Measurements from ENCODE around the gene TMC5. TPM values are rescaled to one million over a fixed set of nuclear protein-coding genes. Genes with fewer than 3 reads are reported as not detected.
A peak's percentile ranks its signal among the peaks of the same experiment; 100 is the strongest.

TMC5 gene
- total RNA-seq, 2 experiments from 2014 or later: not detected

DNA sequence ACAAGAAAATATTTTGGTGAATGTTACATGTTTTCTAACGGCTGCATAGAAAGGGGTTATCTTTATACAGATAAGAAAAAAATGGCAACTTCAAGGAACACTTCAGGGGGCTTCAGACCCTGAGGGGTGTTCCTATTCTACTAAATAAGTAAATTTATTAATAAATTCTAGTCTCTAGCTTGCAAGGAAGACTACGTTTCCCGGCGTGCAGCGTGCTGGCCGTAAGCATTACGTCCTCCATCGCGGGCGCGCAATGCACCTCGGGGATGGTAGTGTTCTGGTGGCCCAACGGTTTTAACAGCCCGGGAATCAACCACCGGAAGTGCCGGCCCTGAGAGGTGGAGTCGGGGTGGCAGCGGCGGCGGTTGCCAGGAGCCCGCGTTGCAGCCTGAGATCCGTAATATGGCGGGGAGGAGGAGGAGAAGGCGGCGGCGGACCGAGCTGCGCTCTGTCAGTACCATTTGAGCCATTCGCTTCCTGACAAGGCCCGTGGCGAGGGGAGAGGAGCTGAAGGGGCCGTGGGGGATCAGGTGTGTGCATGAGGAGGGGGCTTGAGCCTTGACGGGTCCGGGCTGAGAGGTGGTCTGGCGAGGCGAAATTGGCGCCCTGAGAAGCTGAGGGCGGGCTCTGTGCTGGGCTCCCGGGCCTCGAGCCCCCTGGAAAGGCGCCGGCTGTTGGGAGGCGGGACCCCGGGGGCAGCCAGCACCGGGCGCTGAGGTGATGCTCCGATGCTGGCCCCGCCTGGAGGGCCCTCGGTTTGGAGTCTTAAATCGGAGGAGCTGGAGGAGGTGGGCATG lies 106.1 kb downstream of the TMC5 start, which contains the start of gene CCP110:
Gene CCP110 (plus strand): TSS at position 384 of the 797 bp plus-strand sequence. CDS start 3,940 bp downstream, outside the sequence.
- DNase-seq (peak; percentile 88 to 97 (median 94)), ATAC-seq (ENCODE audit: poor library complexity) (peak; percentile 83)
- ChIA-PET POLR2A (interaction anchor here (1.0 to 2.4 kb wide), 6 partner anchors 14 to 456 kb away, joined by 3 to 65 read pairs (median 4); partner anchors contain the start of genes COQ7 and VPS35L), CTCF (interaction anchor here (0.9 to 4.1 kb wide), 6 partner anchors 12 to 734 kb away, joined by 3 to 40 read pairs (median 4); partner anchors contain the start of genes RPS15A and VPS35L)
- TF ChIP-seq, protein P1, sequence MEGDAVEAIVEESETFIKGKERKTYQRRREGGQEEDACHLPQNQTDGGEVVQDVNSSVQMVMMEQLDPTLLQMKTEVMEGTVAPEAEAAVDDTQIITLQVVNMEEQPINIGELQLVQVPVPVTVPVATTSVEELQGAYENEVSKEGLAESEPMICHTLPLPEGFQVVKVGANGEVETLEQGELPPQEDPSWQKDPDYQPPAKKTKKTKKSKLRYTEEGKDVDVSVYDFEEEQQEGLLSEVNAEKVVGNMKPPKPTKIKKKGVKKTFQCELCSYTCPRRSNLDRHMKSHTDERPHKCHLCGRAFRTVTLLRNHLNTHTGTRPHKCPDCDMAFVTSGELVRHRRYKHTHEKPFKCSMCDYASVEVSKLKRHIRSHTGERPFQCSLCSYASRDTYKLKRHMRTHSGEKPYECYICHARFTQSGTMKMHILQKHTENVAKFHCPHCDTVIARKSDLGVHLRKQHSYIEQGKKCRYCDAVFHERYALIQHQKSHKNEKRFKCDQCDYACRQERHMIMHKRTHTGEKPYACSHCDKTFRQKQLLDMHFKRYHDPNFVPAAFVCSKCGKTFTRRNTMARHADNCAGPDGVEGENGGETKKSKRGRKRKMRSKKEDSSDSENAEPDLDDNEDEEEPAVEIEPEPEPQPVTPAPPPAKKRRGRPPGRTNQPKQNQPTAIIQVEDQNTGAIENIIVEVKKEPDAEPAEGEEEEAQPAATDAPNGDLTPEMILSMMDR (IDR thresholded peaks at IDR 0.05): no peak
- peaks cover 49% of the 10 kb centered on the region for H3K4me1 ChIP-seq (ENCODE audit: insufficient read depth, low read length)
- intact Hi-C loops (cut with DNase I, micrococcal nuclease): loop anchor here (1.0 to 10.0 kb wide), 10 partner anchors 31 to 1381 kb away; partner anchors contain the start of genes COQ7 (in 2 of the 2), ARL6IP1 (in 1 of the 2), DCUN1D3 (in 1 of the 2) and GPRC5B (in 1 of the 2)
- peaks cover 10% of the 10 kb centered on the region for H3K36me3 ChIP-seq (ENCODE audit: insufficient read depth, low read length)
- peak within 1 kb of the TSS; percentile 89 for H3K4me3 ChIP-seq (ENCODE audit: low read length)
- H3K27ac Mint-ChIP-seq: peak within 1 kb of the TSS; percentile 85
- peaks cover 53% of the 10 kb centered on the region for H3K4me1 Mint-ChIP-seq (ENCODE audit: low read depth)
- H3K9me3 ChIP-seq (ENCODE audit: control insufficient read depth in 1 of 2, insufficient read depth in 1 of 2, low read length in 2 of 2): no peaks in the 10 kb centered on the region
- no peaks in the 10 kb centered on the region for H3K27me3 Mint-ChIP-seq
- no peaks in the 10 kb centered on the region for H3K27me3 ChIP-seq (ENCODE audit: control insufficient read depth in 1 of 2, insufficient read depth in 2 of 2, low read length in 2 of 2)
- peaks cover 28% of the 10 kb centered on the region for H3K36me3 Mint-ChIP-seq (ENCODE audit: low read depth)
- no peaks in the 10 kb centered on the region for H3K9me3 Mint-ChIP-seq
- H3K27ac ChIP-seq (ENCODE audit: low read depth in 1 of 2, low read length in 2 of 2): peak within 1 kb of the TSS; percentile 25
- peak within 1 kb of the TSS; percentile 99 for H3K4me3 Mint-ChIP-seq

DNA sequence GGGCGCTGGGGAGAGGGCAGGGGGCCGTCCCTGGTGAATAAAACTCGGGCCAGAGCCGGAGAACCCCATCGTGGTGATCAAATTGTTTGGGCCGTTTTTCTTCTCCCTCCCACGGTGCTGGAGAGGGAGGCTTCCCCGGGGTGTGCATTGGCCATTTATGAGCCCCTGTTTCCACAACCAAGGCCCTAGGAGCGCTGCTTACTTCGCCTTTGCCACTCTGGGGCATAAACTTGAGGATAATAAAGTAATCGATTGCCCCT lies 106.6 kb downstream of the TMC5 start:
- peak overlapping the region; percentile 99 for H3K4me3 Mint-ChIP-seq

More for the DNA sequence above, 106.6 kb downstream of the TMC5 start:
- Mint-ChIP-seq H3K9me3 (no peaks in the 10 kb centered on the region), H3K27ac (peak overlapping the region; percentile 85), H3K36me3 (ENCODE audit: low read depth) (peaks cover 34% of the 10 kb centered on the region), H3K27me3 (no peaks in the 10 kb centered on the region), H3K4me1 (ENCODE audit: low read depth) (peaks cover 48% of the 10 kb centered on the region)
- intact Hi-C loops (cut with DNase I, micrococcal nuclease): loop anchor here (1.0 to 10.0 kb wide), 7 partner anchors 30 to 1381 kb away; partner anchors contain the start of genes ARL6IP1 (in 1 of the 2), COQ7 (in 1 of the 2), DCUN1D3 (in 1 of the 2) and GPRC5B (in 1 of the 2)
- CTCF ChIA-PET: interaction anchor here (0.9 to 4.1 kb wide), 6 partner anchors 12 to 735 kb away, joined by 3 to 40 read pairs (median 4); partner anchors contain the start of genes RPS15A and VPS35L
- ATAC-seq (ENCODE audit: poor library complexity) (no peak), DNase-seq (no peak)
- Histone ChIP-seq H3K9me3 (ENCODE audit: control insufficient read depth in 1 of 2, insufficient read depth in 1 of 2, low read length in 2 of 2) (no peaks in the 10 kb centered on the region), H3K4me3 (ENCODE audit: low read length) (peak overlapping the region; percentile 89), H3K36me3 (ENCODE audit: insufficient read depth, low read length) (peaks cover 13% of the 10 kb centered on the region), H3K27me3 (ENCODE audit: control insufficient read depth in 1 of 2, insufficient read depth in 2 of 2, low read length in 2 of 2) (no peaks in the 10 kb centered on the region), H3K27ac (ENCODE audit: low read depth in 1 of 2, low read length in 2 of 2) (no peak overlapping the region), H3K4me1 (ENCODE audit: insufficient read depth, low read length) (peaks cover 45% of the 10 kb centered on the region)
- POLR2A ChIA-PET: interaction anchor here (1.0 to 2.4 kb wide), 6 partner anchors 14 to 456 kb away, joined by 3 to 65 read pairs (median 4); partner anchors contain the start of genes COQ7 and VPS35L
- TF ChIP-seq, protein P1 (IDR thresholded peaks at IDR 0.05): no peak
